Measurements from ENCODE around the gene CRYBG1.

Gene CRYBG1

DNA sequence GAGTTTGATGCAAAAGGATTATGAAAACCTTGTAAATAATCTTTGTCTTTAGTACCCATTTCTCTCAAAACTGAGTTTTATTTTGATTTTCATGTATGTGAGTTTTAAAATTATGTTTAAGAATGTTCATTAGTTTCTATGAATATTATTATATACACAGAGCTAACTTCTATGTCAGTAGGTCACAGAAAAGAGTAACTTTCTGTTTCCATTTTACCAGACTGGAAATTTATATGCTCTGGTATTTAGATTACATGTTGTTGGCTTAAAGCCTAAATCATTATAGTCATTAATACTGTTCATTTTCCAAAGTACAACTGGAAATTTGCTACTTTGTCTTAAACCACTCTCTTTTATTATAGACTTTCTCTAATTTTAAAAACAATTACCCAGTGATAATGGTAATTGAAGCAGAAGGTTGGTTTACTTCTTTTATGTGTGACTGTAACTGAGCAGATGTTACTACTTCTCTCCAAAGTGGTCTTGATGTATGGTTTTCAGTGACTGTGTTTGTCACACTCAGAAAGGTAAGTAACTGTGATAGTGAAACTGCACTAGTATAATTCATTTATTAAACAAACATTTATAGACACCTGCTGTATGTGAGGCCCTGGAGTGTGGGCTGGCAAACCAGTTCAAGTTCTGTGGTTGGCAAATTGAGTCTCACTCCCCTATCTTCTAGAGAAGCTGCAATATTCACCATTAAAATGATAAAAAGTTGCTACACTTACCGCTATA is 13.2 kb downstream of the CRYBG1 start:
- DNase-seq (ENCODE audit: low read depth, low spot score), result no peak

DNA sequence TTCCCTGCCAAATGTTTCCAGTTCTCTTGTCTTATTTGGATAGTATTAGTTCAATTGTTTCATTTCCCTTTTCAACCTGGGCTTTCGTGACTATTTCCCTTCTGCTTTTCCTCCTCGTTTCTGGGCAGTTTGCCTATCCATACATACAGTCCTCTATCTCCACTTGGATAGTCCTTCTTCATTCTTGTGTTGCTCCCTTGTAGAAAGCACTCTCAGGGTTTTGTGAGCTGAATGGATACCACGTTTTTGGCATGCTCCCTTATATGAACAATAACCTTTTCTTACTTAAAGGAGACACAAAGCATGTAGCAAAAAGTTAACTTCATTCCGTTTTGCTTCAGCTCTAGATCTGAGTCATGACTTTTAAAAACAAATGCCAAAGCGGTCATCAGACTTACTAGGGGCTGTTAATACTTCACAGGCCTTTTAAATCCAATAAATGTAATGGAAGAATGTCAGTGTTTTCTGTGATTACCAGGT is 16.6 kb downstream of the CRYBG1 start:
- DNase-seq (ENCODE audit: low read depth, low spot score), result no peak

DNA sequence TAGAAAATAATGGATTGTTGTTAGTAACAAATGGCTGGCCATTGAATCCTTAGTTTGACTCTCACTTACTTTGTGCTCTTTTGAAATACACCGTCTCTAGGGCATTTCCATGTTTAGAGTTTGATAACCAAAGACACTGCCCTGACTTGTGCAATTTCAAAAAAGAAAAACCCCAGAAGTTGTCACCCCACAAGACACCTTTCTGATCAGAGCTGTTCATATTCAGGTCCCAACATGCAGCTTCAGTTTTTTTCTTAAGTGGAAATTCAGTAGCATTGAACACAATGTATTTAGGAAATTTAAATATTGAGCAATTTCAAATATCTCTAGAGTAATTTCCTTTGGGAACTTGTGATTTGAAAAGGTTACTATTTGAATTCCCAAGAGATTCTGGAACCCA is 19.4 kb downstream of the CRYBG1 start:
- no peak for DNase-seq (ENCODE audit: low read depth, low spot score)

DNA sequence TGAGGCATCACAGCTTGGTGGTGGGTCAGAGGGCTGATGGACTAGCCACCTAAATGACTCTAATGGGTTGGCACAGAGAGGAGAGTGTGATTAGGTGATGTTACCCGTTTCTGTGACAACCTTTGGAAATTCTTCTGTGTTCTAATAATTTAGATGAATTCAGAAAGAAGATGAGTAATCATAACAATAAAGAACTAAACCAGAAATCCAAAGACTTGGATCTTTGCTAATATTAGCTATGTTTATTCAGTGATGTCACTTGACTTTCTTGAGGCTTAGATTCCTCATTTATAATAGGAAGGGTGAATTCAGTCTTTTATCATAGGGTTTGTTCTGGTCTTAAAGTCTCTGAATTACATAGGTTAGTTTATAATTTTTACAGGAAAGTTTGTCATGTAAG is 19.9 kb downstream of the CRYBG1 start:
- DNase-seq (ENCODE audit: low read depth, low spot score), result no peak

DNA sequence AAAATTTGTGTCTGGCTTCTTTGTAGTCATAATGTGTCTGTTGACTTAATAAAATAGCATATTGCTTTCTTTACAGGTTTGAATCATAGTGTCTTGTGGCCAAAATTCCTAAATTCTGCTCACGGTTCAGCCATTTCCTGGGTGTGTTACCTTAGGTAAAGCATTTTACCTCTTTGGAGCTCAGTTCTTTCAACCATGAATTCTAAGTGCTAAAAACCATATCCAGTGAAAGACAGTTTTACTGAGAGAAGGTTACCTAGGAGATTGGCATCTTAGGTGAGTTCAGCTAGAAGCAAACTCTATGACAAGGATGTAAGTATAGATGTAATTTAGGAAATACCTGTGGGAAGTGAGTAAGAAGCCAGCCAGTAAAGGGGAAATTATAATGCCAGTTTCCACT is 20.7 kb downstream of the CRYBG1 start:
- DNase-seq (ENCODE audit: low read depth, low spot score), result no peak

DNA sequence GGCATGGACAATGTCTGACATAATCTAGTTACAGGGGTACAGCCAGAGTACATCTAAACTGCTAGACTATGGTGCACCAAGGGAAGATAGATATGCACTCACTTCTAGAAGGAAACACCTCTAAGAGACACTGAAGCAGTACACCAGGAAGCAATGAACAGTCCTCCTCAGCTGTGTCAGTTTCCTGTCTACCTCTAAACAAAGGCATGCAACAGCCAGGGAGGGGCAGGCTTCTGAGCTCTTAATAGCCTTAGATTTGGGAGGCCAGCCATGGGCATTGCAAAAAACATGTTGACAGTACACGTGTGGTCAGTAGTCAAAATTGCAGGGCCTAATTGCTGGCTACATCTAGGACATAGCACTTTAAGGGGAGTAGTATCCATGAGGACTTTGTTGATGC is 21.4 kb downstream of the CRYBG1 start:
- DNase-seq (ENCODE audit: low read depth, low spot score), result no peak

DNA sequence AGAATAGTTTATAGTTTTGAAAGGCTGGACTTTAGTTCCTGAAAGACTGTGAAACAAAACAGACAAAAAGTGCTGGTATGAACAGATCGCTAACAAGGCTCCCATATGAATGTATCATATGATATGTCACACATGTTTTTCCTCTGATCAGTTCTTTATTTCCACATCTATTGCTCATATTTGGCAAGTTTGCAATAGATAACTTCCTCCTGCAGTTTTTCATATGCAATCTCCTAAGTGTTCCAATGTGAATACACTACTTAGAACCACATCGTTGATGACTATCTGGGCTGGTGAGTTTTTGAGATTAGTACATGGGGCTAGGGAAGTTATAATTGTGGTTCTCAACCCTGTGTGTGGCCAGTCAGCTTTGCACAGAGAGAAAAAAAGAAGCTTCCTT is 23.1 kb downstream of the CRYBG1 start:
- no peak for DNase-seq (ENCODE audit: low read depth, low spot score)

- DNase-seq (ENCODE audit: low read depth, low spot score), result no peak
These were observed 25.0 kb downstream of the CRYBG1 start for GRCh38 chr6:106385530-106385929.

DNA sequence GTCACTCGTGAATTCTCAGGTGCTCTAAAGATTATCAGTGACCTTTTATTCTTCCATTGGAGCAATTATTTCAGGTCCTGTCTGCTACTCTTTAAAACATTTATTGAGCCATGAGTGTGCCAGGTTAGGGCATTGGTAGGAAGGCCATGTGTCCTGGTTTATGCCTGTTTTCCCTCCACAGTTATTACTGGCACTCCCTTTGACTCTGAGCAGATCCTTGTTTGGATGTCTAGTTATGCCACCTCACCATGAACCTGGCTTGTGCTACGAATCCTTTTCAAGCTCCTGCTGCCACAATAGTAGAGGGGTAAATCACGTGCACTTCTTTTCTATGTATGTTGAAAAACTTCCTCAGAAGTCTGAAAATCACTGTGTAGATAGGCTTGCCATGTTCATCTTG is 27.4 kb downstream of the CRYBG1 start:
- no peak for DNase-seq (ENCODE audit: low read depth, low spot score)

DNA sequence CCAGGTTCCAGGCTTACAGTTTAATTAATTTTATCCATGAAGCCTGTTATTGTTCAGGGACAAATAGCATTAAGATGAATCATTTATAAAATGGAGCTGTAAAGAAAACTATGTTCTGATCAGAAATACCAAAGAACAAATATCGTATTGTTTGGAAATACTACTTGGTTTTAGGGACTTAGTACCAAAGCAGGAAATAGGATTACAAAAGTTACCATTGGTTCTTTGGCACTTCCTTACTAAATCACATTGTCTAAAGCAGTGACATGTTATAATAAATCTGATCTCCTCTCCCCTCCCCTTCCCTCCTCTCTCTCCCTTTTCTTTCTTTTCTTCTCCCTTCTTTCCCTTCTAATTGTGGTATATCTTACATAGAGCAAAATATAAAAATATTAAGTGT is 29.6 kb downstream of the CRYBG1 start:
- no peak for DNase-seq (ENCODE audit: low read depth, low spot score)

DNA sequence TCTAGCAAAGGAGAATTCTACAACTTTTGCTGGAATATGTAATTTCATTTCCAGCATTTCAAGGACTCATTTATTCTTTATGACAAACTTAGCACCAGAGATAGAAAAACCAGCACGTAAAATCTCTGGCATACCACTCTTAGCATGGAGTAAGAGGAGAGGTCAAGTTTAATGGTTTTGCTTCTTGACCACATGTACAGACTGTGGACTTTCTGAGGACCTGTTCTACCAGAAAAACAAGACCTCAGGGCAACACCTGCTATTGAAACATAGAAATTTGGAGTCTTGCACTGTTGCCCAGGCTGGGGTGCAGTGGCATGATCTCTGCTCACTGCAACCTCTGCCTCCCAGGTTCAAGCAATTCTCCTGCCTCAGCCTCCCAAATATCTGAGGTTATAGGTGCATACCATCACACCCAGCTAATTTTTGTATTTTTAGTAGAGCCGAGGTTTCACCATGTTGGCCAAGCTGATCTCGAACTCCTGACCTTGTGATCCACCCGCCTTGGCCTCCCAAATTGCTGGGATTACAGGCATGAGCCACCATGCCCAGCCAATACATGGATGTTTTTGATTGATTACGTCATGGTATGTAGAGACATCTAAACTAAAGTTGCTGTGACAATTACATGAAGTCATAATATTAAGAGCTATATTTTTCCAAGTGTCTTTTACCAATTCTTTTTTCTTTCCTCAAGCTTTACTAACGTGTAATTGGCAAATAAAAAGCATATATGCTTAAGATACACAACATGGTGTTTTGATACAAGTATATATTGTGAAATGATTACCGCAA is 36.1 kb downstream of the CRYBG1 start:
- DNase-seq (ENCODE audit: low read depth, low spot score), result no peak

GRCh38 chr6:106397431-106397830 is 36.9 kb downstream of the CRYBG1 start:
- DNase-seq (ENCODE audit: low read depth, low spot score), result no peak

DNA sequence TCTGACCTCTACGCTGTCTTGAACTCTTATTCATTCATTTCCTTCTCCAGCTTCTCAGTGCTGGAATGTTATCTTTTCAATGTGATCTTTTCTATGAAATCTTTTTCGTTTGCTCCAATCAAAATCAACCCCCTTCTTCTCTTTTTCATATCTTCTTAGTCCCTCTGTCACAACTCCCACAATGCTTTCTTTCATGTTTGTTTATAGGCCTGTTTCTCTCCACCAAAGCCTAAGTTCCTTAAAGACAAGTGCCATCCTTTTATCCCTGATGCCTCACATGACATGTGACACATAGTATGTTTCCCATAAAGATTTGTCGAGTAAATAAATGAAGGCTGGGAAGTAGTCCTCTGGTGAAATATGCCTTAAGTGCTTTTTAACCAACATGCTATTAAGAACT is 38.1 kb downstream of the CRYBG1 start:
- no peak for DNase-seq (ENCODE audit: low read depth, low spot score)

GRCh38 chr6:106405044-106405443 is 44.5 kb downstream of the CRYBG1 start:
- peak; percentile 41 for DNase-seq (ENCODE audit: low read depth, low spot score)

- no peak for DNase-seq (ENCODE audit: low read depth, low spot score)
These were observed 50.5 kb downstream of the CRYBG1 start for GRCh38 chr6:106411056-106411455.

DNA sequence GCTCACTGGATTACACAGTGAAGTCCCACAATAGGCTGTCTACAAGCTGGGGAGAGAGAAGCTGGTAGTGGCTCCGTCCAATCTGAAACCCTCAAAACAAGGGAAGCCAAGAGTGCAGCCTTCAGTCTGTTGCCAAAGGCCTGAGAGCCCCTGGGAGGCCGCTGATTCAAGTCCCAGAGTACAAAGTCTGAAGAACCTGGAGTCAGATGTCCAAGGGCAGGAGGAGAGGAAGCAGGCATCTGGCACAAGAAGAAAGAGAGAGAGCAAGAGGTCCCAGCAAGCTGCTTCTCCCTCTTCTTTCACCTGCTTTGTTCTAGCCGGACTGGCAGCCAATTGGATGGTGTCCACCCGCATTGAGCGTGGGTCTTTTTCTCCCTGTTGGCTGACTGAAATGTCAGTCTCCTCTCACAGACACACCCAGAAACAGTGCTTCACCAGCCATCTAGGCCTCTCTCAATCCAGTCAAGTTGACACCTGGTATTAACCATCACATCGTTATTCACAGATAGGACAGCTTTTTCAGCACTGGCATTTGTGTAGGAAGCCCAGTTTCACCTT is 51.2 kb downstream of the CRYBG1 start:
- peak; percentile 4 for DNase-seq (ENCODE audit: low read depth, low spot score)

DNA sequence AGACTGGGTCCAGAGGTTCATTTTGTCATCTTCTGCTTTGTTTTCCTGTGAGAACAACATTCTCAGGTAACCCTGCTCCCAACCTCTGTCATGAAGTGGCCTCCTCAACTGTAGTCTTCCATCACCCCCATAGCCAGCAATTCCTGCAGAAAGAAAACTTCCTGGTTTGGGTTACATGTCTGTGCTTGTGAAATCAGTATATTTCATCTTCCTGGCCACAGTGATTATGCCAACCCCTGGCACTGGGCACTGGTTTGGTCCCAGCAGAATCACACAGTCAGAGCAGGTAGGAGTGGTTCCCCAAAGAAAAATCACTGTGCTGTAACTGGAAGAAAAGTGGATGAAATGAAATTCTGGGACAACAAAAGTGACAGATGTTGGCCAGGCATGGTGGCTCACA is 52.5 kb downstream of the CRYBG1 start:
- no peak for DNase-seq (ENCODE audit: low read depth, low spot score)

- DNase-seq (ENCODE audit: low read depth, low spot score), result no peak
These were observed 53.2 kb downstream of the CRYBG1 start for GRCh38 chr6:106413722-106414121.

DNA sequence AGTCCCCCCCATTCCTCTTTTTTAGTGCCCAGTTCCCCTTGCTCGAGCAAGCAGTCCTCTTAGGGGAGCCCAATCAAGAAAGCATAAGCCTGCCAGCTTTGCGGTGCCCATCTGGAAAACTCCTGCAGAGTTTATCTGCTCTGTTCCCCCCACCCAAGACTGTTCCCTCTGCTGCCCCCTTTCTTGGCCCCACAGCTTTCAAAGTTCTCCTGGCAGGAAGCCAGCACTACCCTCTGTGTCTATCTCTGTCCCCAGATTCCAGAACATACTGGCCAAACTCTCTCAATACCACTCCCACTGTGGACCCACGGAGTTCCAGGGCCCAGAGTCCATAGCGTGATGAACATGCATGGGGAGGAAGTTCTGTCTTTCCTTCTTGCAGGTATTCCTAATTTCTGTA is 55.4 kb downstream of the CRYBG1 start:
- no peak for DNase-seq (ENCODE audit: low read depth, low spot score)

DNA sequence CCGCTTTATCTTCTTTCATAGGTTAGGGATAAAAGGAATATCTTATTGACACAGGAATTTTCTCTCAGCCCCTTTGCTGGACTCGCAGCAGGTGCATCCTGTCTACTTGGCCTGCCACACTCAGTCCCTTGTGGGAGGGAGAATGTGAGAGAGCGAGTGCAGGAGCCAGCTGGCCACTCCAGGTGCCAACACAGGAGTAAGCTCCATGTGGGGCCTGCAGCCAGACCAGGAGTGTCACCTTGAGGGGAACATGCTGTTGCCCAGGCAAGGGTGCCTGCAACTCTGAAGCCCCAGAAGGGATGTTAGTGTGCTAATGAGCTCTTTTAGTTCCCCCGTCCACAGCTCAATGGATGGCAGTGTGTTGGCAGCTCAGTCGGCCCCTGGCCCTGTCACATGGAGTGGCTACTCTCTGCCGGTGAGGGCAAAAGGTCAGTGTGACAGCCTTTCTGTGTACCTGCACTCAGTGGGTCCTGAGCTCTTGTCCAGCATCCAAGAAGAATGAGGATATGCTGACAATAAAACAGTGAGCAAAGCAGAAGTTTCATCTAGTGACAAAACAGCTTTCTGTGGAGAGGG is 57.1 kb downstream of the CRYBG1 start:
- no peak for DNase-seq (ENCODE audit: low read depth, low spot score)

GRCh38 chr6:106419900-106420613 is 59.5 kb downstream of the CRYBG1 start:
- no peak for DNase-seq (ENCODE audit: low read depth, low spot score)

DNA sequence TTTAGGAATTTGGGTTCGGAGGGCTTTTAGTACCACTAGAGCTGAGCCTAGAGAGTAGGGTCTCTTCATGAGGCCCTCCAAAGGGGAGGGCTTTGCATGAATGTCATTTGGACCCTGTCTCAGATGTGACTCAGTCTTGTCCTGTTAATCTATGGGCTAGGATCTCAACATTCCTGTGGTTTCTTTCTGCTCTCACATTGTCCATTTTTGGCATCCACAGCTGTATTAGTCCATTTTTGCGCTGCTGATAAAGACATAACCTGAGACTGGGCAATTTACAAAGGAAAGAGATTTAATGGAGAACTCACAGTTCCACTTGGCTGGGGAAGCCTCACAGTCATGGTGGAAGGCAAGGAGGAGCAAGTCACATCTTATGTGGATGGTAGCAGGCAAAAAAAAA is 61.0 kb downstream of the CRYBG1 start:
- DNase-seq (ENCODE audit: low read depth, low spot score), result no peak

Data from ELF-1 (cell line).